Parathyroid adenoma (tissue), 2 donors: Measurements from ENCODE around the gene MID1IP1.

ENCODE experiments used
- H2AFZ ChIP-seq: fragments of 300-600 bp; sonication (generic); one replicate; pipeline ENCODE4 v1.7.0; 2017; ENCODE audit warnings: antibody characterized with exemption, mild to moderate bottlenecking
- H3K27ac ChIP-seq: fragments of 300-600 bp; sonication (generic); one replicate; pipeline ENCODE4 v1.7.0; 2017
- H3K27me3 ChIP-seq: fragments of 300-600 bp; sonication (generic); one replicate; pipeline ENCODE4 v1.7.0; 2017; ENCODE audit warnings: low read length; ENCODE audit not compliant: control insufficient read depth, insufficient read depth
- H3K36me3 ChIP-seq: fragments of 300-600 bp; sonication (generic); one replicate; pipeline ENCODE4 v1.7.0; 2017; ENCODE audit warnings: low read length; ENCODE audit not compliant: control insufficient read depth, insufficient read depth
- H3K4me1 ChIP-seq: fragments of 300-600 bp; sonication (generic); one replicate; pipeline ENCODE4 v1.7.0; 2017; ENCODE audit warnings: control low read depth
- H3K4me2 ChIP-seq: fragments of 300-600 bp; sonication (generic); one replicate; pipeline ENCODE4 v1.7.0; 2017; ENCODE audit warnings: low read length
- H3K4me3 ChIP-seq: fragments of 300-600 bp; sonication (generic); one replicate; pipeline ENCODE4 v1.7.0; 2017; ENCODE audit warnings: low read depth, low read length
- H3K79me2 ChIP-seq: fragments of 300-600 bp; sonication (generic); one replicate; pipeline ENCODE4 v1.7.0; 2017; ENCODE audit warnings: control low read depth
- H3K9ac ChIP-seq: fragments of 300-600 bp; sonication (generic); one replicate; pipeline ENCODE4 v1.7.0; 2017; ENCODE audit warnings: mild to moderate bottlenecking
- H3K9me3 ChIP-seq: fragments of 300-600 bp; sonication (generic); one replicate; pipeline ENCODE4 v1.7.0; 2017; ENCODE audit warnings: low read length; ENCODE audit not compliant: control insufficient read depth
- TF ChIP-seq, protein P1 (sequence below): fragments of 300-600 bp; sonication (generic); IDR thresholded peaks from one replicate; pipeline ENCODE4 v1.7.0; 2017; ENCODE audit warnings: antibody characterized with exemption, mild to moderate bottlenecking
- donor health status: primary hyperparathyroidism.

Gene MID1IP1

DNA sequence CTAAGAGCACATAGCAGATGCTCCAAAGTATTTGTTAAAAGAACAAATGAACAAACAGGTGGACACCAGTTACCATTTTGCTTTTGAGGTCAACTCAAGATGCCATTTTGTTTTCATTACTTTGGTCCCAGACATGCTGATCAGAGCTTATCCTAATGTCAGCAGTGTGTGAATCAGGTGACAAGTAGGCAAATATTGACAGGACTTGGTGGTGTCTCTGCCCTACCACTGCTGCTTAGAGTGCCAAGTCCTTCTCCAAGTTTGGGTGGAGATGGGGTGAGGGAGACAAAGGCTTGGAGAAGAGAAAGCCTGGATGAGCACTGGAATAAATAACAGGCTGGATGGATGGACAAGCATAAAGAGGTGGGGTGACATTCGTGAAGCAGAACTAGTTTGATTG lies 38.7 kb downstream of the MID1IP1 start:
- Histone ChIP-seq H3K4me1 (no peaks in the 10 kb centered on the region), H3K27me3 (no peaks in the 10 kb centered on the region), H3K9ac (no peak overlapping the region), H3K36me3 (no peaks in the 10 kb centered on the region), H3K4me3 (no peak overlapping the region), H2AFZ (no peak overlapping the region), H3K79me2 (no peaks in the 10 kb centered on the region), H3K4me2 (no peak overlapping the region), H3K27ac (no peak overlapping the region), H3K9me3 (no peaks in the 10 kb centered on the region)
- TF ChIP-seq, protein P1, sequence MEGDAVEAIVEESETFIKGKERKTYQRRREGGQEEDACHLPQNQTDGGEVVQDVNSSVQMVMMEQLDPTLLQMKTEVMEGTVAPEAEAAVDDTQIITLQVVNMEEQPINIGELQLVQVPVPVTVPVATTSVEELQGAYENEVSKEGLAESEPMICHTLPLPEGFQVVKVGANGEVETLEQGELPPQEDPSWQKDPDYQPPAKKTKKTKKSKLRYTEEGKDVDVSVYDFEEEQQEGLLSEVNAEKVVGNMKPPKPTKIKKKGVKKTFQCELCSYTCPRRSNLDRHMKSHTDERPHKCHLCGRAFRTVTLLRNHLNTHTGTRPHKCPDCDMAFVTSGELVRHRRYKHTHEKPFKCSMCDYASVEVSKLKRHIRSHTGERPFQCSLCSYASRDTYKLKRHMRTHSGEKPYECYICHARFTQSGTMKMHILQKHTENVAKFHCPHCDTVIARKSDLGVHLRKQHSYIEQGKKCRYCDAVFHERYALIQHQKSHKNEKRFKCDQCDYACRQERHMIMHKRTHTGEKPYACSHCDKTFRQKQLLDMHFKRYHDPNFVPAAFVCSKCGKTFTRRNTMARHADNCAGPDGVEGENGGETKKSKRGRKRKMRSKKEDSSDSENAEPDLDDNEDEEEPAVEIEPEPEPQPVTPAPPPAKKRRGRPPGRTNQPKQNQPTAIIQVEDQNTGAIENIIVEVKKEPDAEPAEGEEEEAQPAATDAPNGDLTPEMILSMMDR, result no peak

DNA sequence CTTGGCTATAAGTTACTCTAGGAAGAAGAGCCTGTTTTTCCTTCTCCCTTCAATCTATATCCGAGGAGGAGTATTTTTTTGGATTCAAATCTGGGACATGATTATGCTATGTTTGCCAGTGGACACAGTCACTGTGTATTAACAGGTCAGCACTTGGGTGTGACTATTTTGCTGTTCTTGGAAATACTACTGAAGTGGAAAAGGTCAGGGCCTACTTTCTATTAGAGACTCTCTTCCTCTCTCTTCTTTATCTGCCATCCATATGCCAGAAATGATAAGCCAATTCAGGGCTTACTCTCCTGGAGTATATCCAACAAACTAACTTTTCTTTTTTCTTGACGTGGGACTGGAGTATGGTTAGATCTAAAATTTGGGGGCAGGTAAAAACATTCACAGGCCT lies 40.5 kb downstream of the MID1IP1 start:
- no peak overlapping the region for H3K27ac ChIP-seq
- no peak overlapping the region for H3K4me3 ChIP-seq
- TF ChIP-seq, protein P1, result no peak
- no peaks in the 10 kb centered on the region for H3K9me3 ChIP-seq
- no peaks in the 10 kb centered on the region for H3K27me3 ChIP-seq
- H3K36me3 ChIP-seq, result no peaks in the 10 kb centered on the region
- H3K9ac ChIP-seq, result no peak overlapping the region
- no peak overlapping the region for H2AFZ ChIP-seq
- no peaks in the 10 kb centered on the region for H3K79me2 ChIP-seq
- H3K4me1 ChIP-seq, result no peaks in the 10 kb centered on the region
- H3K4me2 ChIP-seq, result no peak overlapping the region

GRCh38 chrX:38845426-38845825 lies 44.2 kb downstream of the MID1IP1 start:
- no peak overlapping the region for H3K4me3 ChIP-seq
- no peak overlapping the region for H2AFZ ChIP-seq
- no peaks in the 10 kb centered on the region for H3K79me2 ChIP-seq
- H3K9me3 ChIP-seq, result no peaks in the 10 kb centered on the region
- H3K36me3 ChIP-seq, result no peaks in the 10 kb centered on the region
- no peak overlapping the region for H3K4me2 ChIP-seq
- H3K27me3 ChIP-seq, result no peaks in the 10 kb centered on the region
- H3K4me1 ChIP-seq, result no peaks in the 10 kb centered on the region
- H3K9ac ChIP-seq, result no peak overlapping the region
- TF ChIP-seq, protein P1, result no peak
- no peak overlapping the region for H3K27ac ChIP-seq

- Histone ChIP-seq H2AFZ (no peak overlapping the region), H3K27ac (no peak overlapping the region), H3K9ac (no peak overlapping the region), H3K27me3 (no peaks in the 10 kb centered on the region), H3K79me2 (no peaks in the 10 kb centered on the region), H3K4me1 (no peaks in the 10 kb centered on the region), H3K9me3 (no peaks in the 10 kb centered on the region), H3K36me3 (no peaks in the 10 kb centered on the region), H3K4me3 (no peak overlapping the region), H3K4me2 (no peak overlapping the region)
- TF ChIP-seq, protein P1, result no peak
Observed at GRCh38 chrX:38847206-38847902, 46.1 kb downstream of the MID1IP1 start.

DNA sequence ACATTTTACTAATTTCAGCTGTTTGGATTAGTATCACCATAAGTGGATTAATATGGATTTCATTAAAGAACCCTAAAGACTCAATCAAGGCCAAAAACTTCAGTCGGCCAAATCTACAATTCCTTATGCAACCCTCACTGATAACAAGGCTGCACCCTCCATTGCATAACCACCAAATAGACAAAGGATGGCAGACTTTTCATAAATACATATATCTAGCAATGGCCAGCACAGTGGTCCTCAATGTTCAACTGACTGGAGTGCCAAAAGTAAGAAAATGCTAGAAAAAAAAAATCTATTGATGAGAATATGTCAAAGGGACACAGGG lies 46.6 kb downstream of the MID1IP1 start:
- Histone ChIP-seq H3K79me2 (no peaks in the 10 kb centered on the region), H3K4me2 (no peak overlapping the region), H3K4me1 (no peaks in the 10 kb centered on the region), H2AFZ (no peak overlapping the region), H3K36me3 (no peaks in the 10 kb centered on the region), H3K9ac (no peak overlapping the region), H3K27me3 (no peaks in the 10 kb centered on the region), H3K27ac (no peak overlapping the region), H3K9me3 (no peaks in the 10 kb centered on the region), H3K4me3 (no peak overlapping the region)
- TF ChIP-seq, protein P1, result no peak
